DMS153 treated with DMSO at 0.1 percent for 48 hours (cell line): ENCODE measurements around the gene KRTAP20-1.

Experiments
- DNase-seq: peaks from one replicate; lab custom pipeline; 2025; ENCODE audit not compliant: unreplicated experiment; lab: John Stamatoyannopoulos, UW

KRTAP20-1 gene

GRCh38 chr21:30642564-30642963, 26.3 kb downstream of the KRTAP20-1 start, which contains the start of gene KRTAP20-3:
Gene KRTAP20-3 (plus strand): TSS chr21:30642864.
- DNase-seq: no peak

- no peak for DNase-seq
Observed at GRCh38 chr21:30646904-30647414, 30.7 kb downstream of the KRTAP20-1 start.

GRCh38 chr21:30652891-30653290, 36.7 kb downstream of the KRTAP20-1 start:
- DNase-seq: no peak
